Cardiac muscle cell (in vitro differentiated cells and primary cell): ENCODE data around the gene STXBP5. TPM values are rescaled to one million over a fixed set of nuclear protein-coding genes. Genes with fewer than 3 reads are reported as not detected.
A peak's percentile ranks its signal among the peaks of the same experiment; 100 is the strongest.

Source experiments
- DNase-seq, 2 donors: peaks; one replicate each; pipeline versions ENCODE4 v3.0.0 to v3.0.0-alpha.2; 2010 to 2017; ENCODE audit warnings: low read depth in 1 of 2, low spot score in 1 of 2
- H3K27ac ChIP-seq: fragments of 200-600 bp; sonication (generic); 2 replicates; pipeline ENCODE4 v1.5.1; 2016
- H3K27me3 ChIP-seq: fragments of 200-600 bp; sonication (generic); 2 replicates; pipeline ENCODE4 v1.6.0; 2016; ENCODE audit warnings: control low read depth
- H3K36me3 ChIP-seq: fragments of 200-600 bp; sonication (generic); 2 replicates; pipeline ENCODE4 v1.5.1; 2016; ENCODE audit warnings: control low read depth
- H3K4me1 ChIP-seq: fragments of 200-600 bp; sonication (generic); 2 replicates; pipeline ENCODE4 v1.8.1; 2017; ENCODE audit warnings: low read depth, mild to moderate bottlenecking, mixed run types
- H3K4me3 ChIP-seq: fragments of 200-600 bp; sonication (generic); 2 replicates; pipeline ENCODE4 v1.5.1; 2016; ENCODE audit warnings: mild to moderate bottlenecking
- H3K9me3 ChIP-seq: fragments of 200-600 bp; sonication (generic); 2 replicates; pipeline ENCODE4 v1.5.1; 2017; ENCODE audit warnings: low read depth, mild to moderate bottlenecking, control low read depth
- CTCF ChIP-seq: IDR thresholded peaks from 2 replicates; pipeline ENCODE4 v1.5.1; 2012; ENCODE audit warnings: low read depth, mild to moderate bottlenecking, low read length
- polyA plus RNA-seq: library from polyadenylated mRNA; unstranded; fragments of >200 nt; fragmentation: Nextera tagmentation; extraction: Ambion mirVana; gene quantifications from 2 replicates; pipeline ENCODE4 v1.2.1, GENCODE V29; 2016
- total RNA-seq: library from RNA; depleted of rRNA; stranded (reverse); fragments of >200 nt; gene quantifications from 2 replicates; pipeline ENCODE4 v1.2.3, GENCODE V29; 2016

The STXBP5 gene
- total and polyA plus RNA-seq, 2 experiments from 2014 or later, result 2.9 to 5.3 TPM

- H3K9me3 ChIP-seq, result no peaks in the 10 kb centered on the region
- H3K36me3 ChIP-seq, result no peaks in the 10 kb centered on the region
- no peaks in the 10 kb centered on the region for H3K27me3 ChIP-seq
- peaks cover 10% of the 10 kb centered on the region for H3K4me1 ChIP-seq
- no peak for DNase-seq
- no peak overlapping the region for H3K27ac ChIP-seq
- H3K4me3 ChIP-seq, result no peak overlapping the region
- TF ChIP-seq CTCF, result no peak
These were observed 45.3 kb upstream of the STXBP5 start for GRCh38 chr6:147158881-147159280.

DNA sequence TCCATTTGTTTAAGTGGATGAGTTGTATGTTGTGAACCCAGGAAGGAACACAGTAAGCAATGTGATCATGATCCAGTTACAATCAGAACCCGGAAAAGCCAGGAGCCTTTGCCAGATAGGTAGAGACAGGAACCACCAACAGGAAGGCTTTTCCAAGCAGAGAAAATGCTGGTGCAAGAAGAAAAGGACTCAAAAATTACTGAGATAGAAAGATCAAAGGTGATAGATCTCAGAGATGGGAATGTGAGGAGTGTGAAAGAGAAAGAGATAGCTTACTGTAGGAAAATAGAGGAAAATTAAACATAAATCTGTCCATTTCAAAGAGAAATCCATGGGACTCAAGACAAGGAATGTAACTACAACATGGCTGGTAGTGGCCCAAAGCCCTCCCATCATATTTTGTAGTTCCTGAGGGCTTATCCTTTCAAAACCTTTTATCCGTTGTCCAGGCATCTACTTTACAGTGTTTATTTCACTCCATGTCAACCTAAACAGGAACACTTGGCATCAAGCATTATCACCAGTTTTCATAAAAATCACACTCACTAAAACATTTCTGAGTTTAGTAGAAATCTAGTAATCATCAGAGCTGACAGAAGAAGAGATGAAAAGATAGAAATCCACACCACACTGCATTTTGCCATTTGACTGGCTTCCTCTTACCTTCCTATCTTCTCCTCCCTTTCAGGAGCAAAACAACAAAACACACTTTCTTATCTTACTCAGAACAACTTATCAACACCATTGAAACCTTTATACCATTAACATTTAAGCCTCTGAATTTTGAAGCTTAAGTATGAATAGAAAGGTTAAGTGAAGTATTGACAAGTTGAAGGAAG lies 44.5 kb upstream of the STXBP5 start:
- no peak overlapping the region for H3K4me3 ChIP-seq
- no peak for TF ChIP-seq CTCF

GRCh38 chr6:147160593-147160992 lies 43.6 kb upstream of the STXBP5 start:
- TF ChIP-seq CTCF, result no peak
- Histone ChIP-seq H3K4me3 (no peak overlapping the region), H3K9me3 (no peaks in the 10 kb centered on the region), H3K4me1 (peaks cover 10% of the 10 kb centered on the region), H3K27me3 (no peaks in the 10 kb centered on the region), H3K36me3 (no peaks in the 10 kb centered on the region), H3K27ac (no peak overlapping the region)
- DNase-seq, result no peak

More for the DNA sequence above, 44.5 kb upstream of the STXBP5 start:
- Histone ChIP-seq H3K9me3 (no peaks in the 10 kb centered on the region), H3K36me3 (no peaks in the 10 kb centered on the region), H3K27ac (no peak overlapping the region), H3K4me1 (peaks cover 10% of the 10 kb centered on the region), H3K27me3 (no peaks in the 10 kb centered on the region)
- no peak for DNase-seq

DNA sequence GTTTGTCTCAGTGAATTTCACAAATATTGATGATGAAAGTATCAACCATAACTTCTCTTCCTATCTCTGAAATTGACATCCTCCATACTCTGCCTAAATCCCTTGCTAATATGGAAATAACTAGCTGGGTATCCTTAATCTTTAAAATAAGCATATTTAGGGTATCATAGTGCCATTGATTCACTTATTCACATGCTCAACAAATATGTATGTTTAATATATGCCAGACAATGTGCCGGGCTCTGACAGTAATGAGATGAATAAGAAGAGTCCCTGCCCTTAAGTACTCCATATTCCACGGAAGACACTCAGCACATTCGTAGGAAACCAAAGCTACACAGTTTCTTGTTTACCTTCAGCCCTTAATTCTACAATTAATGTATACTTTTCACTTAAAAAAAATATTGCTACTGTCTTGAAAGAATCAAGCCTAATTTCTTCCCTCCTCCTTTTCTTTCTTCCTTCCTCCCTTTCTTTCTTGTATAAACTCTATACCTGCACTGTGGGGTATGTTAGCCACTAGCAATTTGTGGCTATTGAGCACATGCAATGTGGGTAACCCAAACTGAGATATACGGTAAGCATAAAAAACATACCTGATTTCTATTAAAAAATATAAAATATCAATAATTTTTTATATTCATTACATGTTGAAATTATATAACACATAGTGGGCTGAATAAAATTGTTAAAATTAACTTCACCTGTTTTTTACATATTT lies 42.8 kb upstream of the STXBP5 start:
- DNase-seq, result no peak
- no peaks in the 10 kb centered on the region for H3K27me3 ChIP-seq
- no peak for TF ChIP-seq CTCF
- no peaks in the 10 kb centered on the region for H3K36me3 ChIP-seq
- no peak overlapping the region for H3K4me3 ChIP-seq
- H3K27ac ChIP-seq, result no peak overlapping the region
- H3K4me1 ChIP-seq, result peaks cover 10% of the 10 kb centered on the region
- H3K9me3 ChIP-seq, result no peaks in the 10 kb centered on the region

GRCh38 chr6:147161974-147162495 lies 42.2 kb upstream of the STXBP5 start:
- Histone ChIP-seq H3K4me3 (no peak overlapping the region), H3K36me3 (no peaks in the 10 kb centered on the region), H3K27ac (no peak overlapping the region), H3K9me3 (no peaks in the 10 kb centered on the region), H3K27me3 (no peaks in the 10 kb centered on the region), H3K4me1 (peaks cover 7% of the 10 kb centered on the region)
- no peak for TF ChIP-seq CTCF
- peak in 1 of 2 donors; percentile 81 for DNase-seq
